Lower leg skin (tissue), 3 donors: ENCODE results near the gene KYAT1.

Source experiments
- CTCF ChIP-seq, 3 donors: fragments of 450-650 bp; IDR thresholded peaks; one replicate each; pipeline ENCODE4 v1.5.1; 2016; ENCODE audit warnings: antibody characterized with exemption in 3 of 3, mild to moderate bottlenecking in 3 of 3, moderate library complexity in 2 of 3
- POLR2A ChIP-seq, 2 donors: fragments of 450-650 bp; IDR thresholded peaks; one replicate each; pipeline ENCODE4 v1.6.1; 2016 to 2017; ENCODE audit warnings: antibody characterized with exemption in 2 of 2, mild to moderate bottlenecking in 1 of 2, moderate library complexity in 1 of 2

DNA sequence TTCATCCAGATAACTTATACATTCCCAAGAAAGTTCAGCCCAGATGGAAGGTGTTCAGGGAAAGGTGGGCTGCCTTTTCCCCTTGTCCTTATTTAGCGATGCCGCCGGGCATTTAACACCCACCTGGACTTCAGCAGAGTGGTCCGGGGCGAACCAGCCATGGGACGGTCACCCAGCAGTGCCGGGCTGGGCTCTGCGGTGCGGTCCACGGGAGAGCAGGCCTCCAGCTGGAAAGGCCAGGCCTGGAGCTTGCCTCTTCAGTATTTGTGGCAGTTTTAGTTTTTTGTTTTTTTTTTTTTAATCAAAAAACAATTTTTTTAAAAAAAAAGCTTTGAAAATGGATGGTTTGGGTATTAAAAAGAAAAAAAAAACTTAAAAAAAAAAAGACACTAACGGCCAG, 35.0 kb upstream of the KYAT1 start:
- TF ChIP-seq CTCF (IDR thresholded peaks at IDR 0.05): no peak
- no peak for TF ChIP-seq POLR2A (IDR thresholded peaks at IDR 0.05)
